Colon (tissue), 2 donors: Measurements from ENCODE around the gene CCDC141.
"Not testable (repeated sequence)": the region's sequence is repeated elsewhere in the genome, so short reads cannot be mapped to it uniquely, and the experiment has no call there.

ENCODE experiments used
- FAIRE-seq: peaks from 2 replicates; lab custom pipeline; 2012; peaks lifted over from hg19 to GRCh38; lab: Jason Lieb, UNC
- donor health status: control.
- donor health status: control.

CCDC141 gene

GRCh38 chr2:179036353-179036905 lies 13.5 kb downstream of the CCDC141 start:
- FAIRE-seq, result no peak

- no peak for FAIRE-seq
Observed at GRCh38 chr2:179031731-179032408, 18.1 kb downstream of the CCDC141 start.

DNA sequence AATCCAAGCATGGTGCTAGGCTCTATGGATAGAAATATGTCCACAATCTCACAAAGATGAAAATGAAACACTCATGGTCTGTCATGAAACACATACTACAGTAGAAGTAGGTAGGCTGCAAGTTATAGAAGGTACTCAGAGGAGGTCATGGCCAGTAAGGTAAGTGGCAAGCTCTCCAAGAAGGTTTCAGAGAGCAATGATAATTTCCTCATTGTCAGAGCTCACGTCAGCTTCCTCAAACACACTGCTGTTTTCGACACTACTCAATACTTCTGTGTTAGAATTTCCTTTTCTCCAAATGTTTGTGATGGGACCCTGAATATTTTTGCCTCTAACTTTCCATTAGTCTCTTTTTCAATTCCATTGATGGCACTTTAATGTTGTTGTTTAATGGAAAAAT lies 25.5 kb downstream of the CCDC141 start:
- no peak for FAIRE-seq

- FAIRE-seq, result no peak
Observed at GRCh38 chr2:179022685-179023084, 27.3 kb downstream of the CCDC141 start.

DNA sequence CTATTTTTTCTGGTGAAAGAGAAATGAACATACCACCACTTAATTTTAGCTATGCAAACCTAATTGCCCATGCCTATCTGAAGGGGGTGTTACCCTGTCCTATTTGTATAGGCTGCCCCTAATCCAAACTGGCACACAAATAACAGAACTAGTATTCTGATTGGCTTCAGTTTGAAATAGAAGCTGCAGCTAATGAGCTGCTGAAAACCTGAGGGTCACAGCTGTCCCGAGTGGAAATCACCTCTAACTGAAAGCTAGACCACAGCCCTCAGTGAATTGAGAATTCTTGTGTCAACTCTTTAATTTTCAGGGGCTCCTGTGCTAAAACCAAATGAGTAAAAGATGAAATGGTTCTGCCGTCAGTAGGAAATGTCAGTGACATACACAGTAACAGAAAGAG lies 28.7 kb downstream of the CCDC141 start:
- FAIRE-seq, result no peak

DNA sequence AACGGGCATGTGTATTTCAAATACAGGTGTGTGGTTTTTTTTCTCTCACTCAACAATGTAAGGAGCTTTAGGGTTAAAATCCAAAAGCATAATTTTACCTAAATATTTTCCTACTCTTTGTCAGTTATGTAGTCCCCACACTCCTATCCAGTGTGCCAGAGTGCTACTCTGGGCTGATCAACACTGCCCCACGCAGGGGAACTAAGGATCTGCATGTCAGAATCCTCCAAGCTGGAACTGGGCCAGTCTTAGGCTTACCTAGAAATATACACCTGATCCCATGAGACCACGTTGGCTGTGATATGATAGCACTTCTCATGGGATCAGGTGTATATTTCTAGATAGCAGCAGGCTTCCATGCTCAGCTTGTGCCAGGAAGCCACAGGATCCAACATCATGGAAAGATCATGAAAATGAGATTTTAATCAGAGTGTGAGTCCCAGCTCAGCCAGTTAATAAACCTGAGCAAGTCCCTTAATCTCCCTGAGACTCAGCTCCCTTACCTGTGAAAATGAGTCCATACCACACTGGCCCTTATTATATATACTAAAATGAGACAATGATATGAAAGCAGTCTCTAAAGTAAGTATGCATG lies 29.7 kb downstream of the CCDC141 start:
- no peak for FAIRE-seq

- peak; percentile 14 for FAIRE-seq
Observed at GRCh38 chr2:179019260-179019659, 30.7 kb downstream of the CCDC141 start.

GRCh38 chr2:179017773-179018357 lies 32.1 kb downstream of the CCDC141 start:
- FAIRE-seq, result no peak

GRCh38 chr2:179014189-179014588 lies 35.7 kb downstream of the CCDC141 start:
- not testable (repeated sequence) for FAIRE-seq

GRCh38 chr2:179005976-179006375 lies 44.0 kb downstream of the CCDC141 start:
- FAIRE-seq, result no peak

- no peak for FAIRE-seq
Observed at GRCh38 chr2:178999476-178999875, 50.5 kb downstream of the CCDC141 start.

- FAIRE-seq, result no peak
Observed at GRCh38 chr2:178998539-178998938, 51.4 kb downstream of the CCDC141 start.

DNA sequence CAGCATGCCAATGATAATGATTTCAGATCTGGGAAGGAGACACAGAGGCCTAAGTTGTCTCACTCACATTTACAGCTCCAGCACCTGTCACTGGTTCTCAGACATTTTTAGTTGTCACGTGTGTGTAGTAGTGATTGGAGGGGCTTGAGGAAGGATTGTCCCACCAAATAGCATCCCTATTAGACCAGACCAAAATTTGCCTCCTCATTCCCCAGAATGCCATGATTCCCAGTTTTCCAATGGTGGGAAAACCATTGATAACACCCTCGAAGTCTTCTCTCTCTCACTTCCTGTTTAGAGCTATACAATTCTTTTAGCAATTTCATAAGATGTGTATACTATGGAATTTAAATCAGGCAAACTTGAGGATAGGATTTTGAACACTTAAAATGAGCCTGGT lies 52.5 kb downstream of the CCDC141 start:
- no peak for FAIRE-seq

GRCh38 chr2:178997067-178997466 lies 52.9 kb downstream of the CCDC141 start:
- FAIRE-seq, result no peak

DNA sequence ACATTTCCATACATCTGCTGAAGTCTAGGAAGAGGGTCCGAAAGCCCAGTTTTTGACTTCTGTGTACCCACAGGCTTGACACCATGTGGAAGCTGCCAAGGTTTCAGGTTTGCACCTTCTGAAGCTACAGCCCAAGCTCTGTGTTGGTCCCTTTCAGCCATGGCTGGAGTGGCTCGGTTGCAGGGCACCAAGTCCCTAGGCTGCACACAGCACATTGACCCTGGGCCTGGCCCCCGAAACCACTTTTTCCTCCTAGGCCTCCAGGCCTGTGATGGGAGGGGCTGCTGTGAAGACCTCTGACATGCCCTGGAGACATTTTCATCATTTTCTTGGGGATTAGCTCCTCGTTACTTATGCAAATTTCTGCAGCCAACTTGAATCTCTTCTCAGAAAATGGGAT lies 55.7 kb downstream of the CCDC141 start:
- no peak for FAIRE-seq

DNA sequence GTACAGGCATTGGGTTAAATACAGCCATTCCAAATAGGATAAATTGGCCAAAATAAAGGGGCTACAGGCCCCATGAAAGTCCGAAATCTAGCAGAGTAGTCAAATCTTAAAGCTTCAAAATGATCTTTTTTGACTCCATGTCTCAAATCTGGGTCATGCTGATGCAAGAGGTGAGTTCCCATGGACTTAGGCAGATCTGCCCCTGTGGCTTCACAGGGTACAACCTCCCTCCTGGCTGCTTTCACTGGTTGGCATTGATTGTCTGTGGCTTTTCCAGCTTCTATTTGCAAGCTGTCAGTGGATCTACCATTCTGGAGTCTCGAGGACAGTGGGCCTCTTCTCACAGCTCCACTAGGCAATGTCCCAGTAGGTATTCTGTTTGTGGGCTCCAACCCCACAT lies 56.1 kb downstream of the CCDC141 start:
- no peak for FAIRE-seq

DNA sequence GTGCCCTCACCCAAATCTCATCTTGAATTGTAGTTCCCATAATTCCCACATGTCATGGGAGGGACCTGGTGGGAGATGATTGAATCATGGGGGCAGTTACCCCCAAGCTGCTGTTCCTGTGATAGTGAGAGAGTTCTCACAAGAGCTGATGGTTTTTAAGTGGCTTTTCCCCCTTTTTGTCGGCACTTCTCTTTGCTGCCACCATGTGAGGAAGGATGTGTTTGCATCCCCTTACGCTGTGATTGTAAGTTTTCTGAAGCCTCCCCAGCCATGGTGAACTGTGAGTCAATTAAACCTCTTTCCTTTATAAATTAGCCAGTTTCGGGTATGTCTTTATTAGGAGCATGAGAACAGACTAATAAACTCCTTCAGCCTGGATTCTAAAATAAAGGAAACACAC lies 57.2 kb downstream of the CCDC141 start:
- not testable (repeated sequence) for FAIRE-seq

DNA sequence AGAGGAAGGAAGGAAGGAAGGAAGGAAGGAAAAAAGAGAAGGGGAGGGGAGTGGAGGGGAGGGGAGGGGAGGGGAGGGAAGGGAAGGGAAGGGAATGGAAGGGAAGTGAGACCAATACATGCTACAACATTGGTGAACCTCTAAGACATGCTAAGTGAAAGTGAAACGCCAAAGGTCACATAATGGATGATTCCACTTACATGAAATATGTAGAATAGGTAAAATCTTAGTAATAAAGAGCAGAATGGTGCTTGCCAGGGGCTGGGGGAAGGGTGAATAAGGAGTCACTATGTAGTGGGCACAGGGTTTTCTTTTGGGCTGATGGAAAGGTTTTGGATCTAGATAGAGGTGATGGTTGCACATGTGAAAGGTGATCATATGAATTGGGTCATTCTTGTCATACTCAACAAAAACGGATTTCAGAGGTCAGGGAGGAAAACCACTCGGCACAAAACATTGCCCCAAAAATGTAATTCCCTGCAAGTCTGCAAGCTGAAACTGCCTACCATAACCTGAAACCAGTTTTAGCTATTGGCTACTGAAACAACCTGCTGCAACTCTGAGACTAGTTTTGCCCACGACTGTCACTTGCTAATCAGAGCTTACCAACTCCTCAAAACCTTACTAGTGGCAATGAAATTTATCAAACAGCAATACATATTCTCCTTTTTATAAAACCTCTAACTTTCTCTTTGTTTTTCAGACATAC lies 59.2 kb downstream of the CCDC141 start:
- no peak for FAIRE-seq

DNA sequence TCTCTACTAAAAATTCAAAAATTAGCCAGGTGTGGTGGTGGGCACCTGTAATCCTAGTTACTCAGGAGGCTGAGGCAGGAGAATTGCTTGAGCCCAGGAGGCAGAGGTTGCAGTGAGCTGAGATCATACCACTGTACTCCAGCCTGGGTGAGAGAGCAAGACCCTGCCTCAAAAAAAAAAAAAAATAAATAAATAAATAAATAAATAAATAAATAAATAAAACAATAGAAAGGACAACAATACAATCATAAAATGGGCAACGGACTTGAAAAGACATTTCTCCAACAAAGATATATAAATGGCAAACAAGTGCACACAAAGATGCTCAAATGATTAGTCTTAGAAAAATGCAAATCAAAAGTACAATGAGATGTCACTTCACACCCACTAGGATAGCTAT lies 60.5 kb downstream of the CCDC141 start:
- not testable (repeated sequence) for FAIRE-seq

DNA sequence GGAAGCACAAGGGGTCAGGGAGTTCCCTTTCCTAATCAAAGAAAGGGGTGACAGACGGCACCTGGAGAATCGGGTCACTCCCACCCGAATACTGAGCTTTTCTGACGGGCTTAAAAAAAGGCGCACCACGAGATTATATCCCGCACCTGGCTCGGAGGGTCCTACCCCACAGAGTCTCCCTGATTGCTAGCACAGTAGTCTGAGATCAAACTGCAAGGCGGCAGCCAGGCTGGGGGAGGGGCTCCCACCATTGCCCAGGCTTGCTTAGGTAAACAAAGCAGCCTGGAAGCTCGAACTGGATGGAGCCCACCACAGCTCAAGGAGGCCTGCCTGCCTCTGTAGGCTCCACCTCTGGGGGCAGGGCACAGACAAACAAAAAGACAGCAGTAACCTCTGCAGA lies 67.3 kb downstream of the CCDC141 start:
- not testable (repeated sequence) for FAIRE-seq

- no peak for FAIRE-seq
Observed at GRCh38 chr2:178980815-178981214, 69.1 kb downstream of the CCDC141 start.

GRCh38 chr2:178978667-178979066 lies 71.3 kb downstream of the CCDC141 start:
- FAIRE-seq, result no peak

- no peak for FAIRE-seq
Observed at GRCh38 chr2:178976351-178976750, 73.6 kb downstream of the CCDC141 start.
